GM21576 (cell line): ENCODE results near the gene BRI3BP.
"Not testable (repeated sequence)": the region's sequence is repeated elsewhere in the genome, so short reads cannot be mapped to it uniquely, and the experiment has no call there.

Experiments
- ATAC-seq: cut with Tn5 transposase; IDR thresholded peaks from one replicate; pipeline ENCODE4 v1.9.1; 2021; ENCODE audit warnings: mild to moderate bottlenecking, moderate library complexity; ENCODE audit not compliant: unreplicated experiment

Gene BRI3BP

GRCh38 chr12:124971603-124972002 is 21.8 kb upstream of the BRI3BP start:
- no peak for ATAC-seq

- ATAC-seq = no peak
These were observed 21.2 kb upstream of the BRI3BP start for GRCh38 chr12:124972211-124972610.

- ATAC-seq = no peak
These were observed 18.2 kb upstream of the BRI3BP start for GRCh38 chr12:124975276-124975675.

- ATAC-seq = no peak
These were observed 16.4 kb upstream of the BRI3BP start for GRCh38 chr12:124976999-124977398.

- no peak for ATAC-seq
These were observed 13.9 kb upstream of the BRI3BP start for GRCh38 chr12:124979568-124979967.

- ATAC-seq = no peak
These were observed 13.2 kb upstream of the BRI3BP start for GRCh38 chr12:124980098-124980892.

- ATAC-seq = not testable (repeated sequence)
These were observed 6.6 kb upstream of the BRI3BP start for GRCh38 chr12:124986876-124987275.

- peak; percentile 38 for ATAC-seq
These were observed 395 bp upstream of the BRI3BP start for GRCh38 chr12:124992874-124993625.

GRCh38 chr12:124994437-124994975 is 1.1 kb downstream of the BRI3BP start:
- ATAC-seq = no peak

- ATAC-seq = no peak
These were observed 1.9 kb downstream of the BRI3BP start for GRCh38 chr12:124995200-124995961.

GRCh38 chr12:124998705-124999104 is 5.3 kb downstream of the BRI3BP start:
- no peak for ATAC-seq

- ATAC-seq = no peak
These were observed 8.2 kb downstream of the BRI3BP start for GRCh38 chr12:125001636-125002035.

- no peak for ATAC-seq
These were observed 9.6 kb downstream of the BRI3BP start for GRCh38 chr12:125003021-125003420.

- no peak for ATAC-seq
These were observed 11.2 kb downstream of the BRI3BP start for GRCh38 chr12:125004621-125005020.

- ATAC-seq = no peak
These were observed 12.2 kb downstream of the BRI3BP start for GRCh38 chr12:125005652-125006051.

- no peak for ATAC-seq
These were observed 12.9 kb downstream of the BRI3BP start for GRCh38 chr12:125006365-125006764.

GRCh38 chr12:125013816-125014442 is 20.5 kb downstream of the BRI3BP start:
- ATAC-seq = no peak

- ATAC-seq = no peak
These were observed 21.1 kb downstream of the BRI3BP start for GRCh38 chr12:125014526-125014925.

GRCh38 chr12:125015680-125016310 is 22.4 kb downstream of the BRI3BP start:
- ATAC-seq = no peak

GRCh38 chr12:125017801-125018200 is 24.4 kb downstream of the BRI3BP start:
- no peak for ATAC-seq
